DMS79 treated with DMSO at 0.1 percent for 48 hours (cell line): Measurements from ENCODE around the gene LCAT.
"Not testable (repeated sequence)": the region's sequence is repeated elsewhere in the genome, so short reads cannot be mapped to it uniquely, and the experiment has no call there.

ENCODE experiments used
- DNase-seq: peaks from one replicate; lab custom pipeline; 2025; lab: John Stamatoyannopoulos, UW

LCAT gene, protein sequence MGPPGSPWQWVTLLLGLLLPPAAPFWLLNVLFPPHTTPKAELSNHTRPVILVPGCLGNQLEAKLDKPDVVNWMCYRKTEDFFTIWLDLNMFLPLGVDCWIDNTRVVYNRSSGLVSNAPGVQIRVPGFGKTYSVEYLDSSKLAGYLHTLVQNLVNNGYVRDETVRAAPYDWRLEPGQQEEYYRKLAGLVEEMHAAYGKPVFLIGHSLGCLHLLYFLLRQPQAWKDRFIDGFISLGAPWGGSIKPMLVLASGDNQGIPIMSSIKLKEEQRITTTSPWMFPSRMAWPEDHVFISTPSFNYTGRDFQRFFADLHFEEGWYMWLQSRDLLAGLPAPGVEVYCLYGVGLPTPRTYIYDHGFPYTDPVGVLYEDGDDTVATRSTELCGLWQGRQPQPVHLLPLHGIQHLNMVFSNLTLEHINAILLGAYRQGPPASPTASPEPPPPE

GRCh38 chr16:67943619-67944504 is at the start of gene LCAT:
Gene LCAT, minus strand, starts transcription at chr16:67944120. Its CDS starts 19 bp downstream, at chr16:67944101.
- no peak for DNase-seq

DNA sequence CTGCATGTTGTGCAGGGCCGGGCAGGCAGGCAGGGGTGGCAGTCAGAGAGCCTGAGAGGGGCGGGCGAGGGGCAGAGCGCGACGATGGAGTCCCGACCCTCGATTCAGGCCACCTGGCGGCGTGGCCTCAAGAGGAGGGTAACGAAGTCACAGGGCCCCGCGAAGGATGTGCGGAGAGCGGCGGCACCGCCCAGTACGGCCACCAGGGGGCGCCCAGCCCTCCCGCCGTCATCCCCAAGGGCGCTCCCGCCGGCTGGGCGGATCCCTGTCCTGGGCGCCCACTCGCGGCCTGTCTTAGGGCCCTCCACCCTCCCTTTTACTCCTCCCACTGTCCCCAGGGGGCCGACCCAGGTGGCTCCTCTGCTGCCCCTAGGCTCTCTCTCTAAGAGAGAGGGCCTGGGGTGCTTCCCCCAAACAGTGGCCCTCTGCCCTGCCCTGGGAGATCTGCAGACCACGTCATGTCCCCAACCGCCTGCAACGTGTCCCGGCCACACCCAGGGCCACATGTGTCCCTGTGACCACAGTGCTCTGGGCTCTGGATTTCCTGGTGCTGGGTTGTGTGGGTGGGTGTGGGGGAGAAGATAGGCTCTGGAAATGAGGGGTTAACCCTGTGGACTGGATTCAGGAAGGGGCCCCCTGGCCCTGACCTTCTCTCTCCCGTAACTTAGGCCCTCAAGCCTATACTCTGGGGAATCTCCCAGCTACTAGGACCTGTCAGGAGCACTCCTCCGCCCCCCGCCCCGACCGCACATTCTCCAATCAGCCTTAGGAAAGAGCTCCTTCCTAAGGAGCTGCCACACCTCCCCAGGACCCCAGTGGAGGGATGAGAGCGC is 49.5 kb upstream of the LCAT start:
- DNase-seq, result no peak

GRCh38 chr16:67992661-67993206 is 48.8 kb upstream of the LCAT start:
- no peak for DNase-seq

DNA sequence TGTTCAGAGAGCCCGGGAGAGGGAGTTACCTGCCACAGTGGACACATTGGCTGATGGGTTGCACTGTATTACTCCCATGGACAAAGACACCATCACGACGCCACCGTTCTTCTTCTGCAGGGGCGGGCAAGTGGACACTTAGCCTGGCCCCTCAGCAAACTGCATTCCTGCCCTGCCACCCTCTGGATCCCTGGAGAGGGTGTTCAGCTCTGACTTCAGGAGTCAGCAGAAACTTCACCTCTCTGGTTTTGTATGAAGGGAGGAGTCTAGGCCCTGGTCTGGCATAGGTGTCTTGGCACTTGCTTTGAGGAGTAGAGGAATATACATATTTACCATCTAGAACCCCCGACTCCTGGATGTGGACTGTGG is 46.1 kb upstream of the LCAT start:
- DNase-seq, result no peak

GRCh38 chr16:67989322-67990017 is 45.5 kb upstream of the LCAT start:
- no peak for DNase-seq

- no peak for DNase-seq
These were observed 44.8 kb upstream of the LCAT start for GRCh38 chr16:67988675-67989074.

DNA sequence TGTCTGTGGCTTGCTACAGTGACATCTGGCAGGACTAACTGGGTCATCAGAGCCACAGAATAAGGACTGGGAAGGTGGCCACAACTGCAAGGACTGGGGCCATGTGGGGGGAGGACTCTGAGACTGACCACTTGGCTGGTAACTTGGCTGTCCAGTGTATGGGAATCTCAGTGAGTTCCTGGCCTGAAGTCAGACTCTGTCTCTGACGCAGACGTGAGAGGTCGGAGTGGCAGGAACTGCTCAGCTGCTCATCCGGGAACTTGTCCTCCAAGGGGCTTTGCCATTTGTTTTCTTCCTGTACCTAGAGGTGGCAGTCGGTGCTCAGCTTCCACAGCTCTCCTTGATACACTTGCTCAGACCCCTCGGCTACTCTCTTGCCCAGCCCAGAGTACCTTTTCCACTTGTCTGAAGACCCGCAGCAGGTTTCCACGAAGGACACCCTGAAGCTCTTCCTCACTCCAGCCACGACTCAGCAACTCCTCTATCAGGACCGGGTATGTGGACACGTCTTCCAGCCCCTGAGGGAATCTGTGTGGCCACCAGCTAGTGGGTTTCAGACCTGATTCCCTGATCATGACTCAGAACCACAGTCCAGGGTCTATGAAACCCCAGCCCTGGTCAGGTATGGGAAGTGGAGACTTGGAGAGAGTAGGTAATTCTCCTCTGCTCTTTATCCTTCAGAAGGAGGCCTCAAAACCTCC is 43.7 kb upstream of the LCAT start:
- no peak for DNase-seq

DNA sequence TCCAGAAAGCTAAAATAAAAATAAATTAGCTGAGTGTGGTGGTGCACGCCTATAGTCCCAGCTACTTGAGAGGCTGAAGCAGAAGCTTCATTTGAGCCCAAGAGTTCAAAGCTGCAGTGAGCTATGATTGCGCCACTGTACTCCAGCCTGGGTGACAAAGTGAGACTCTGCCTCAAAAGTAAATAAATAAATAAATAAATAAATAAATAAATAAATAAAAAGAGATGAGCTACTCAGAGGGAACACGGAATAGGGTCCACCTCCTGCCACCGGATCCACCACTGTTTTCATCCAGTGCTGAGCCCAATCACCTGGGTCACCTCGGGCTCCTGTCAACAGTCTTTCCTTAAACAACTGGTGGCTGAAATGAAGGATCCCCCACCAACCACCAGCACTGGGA is 43.0 kb upstream of the LCAT start:
- DNase-seq, result no peak

DNA sequence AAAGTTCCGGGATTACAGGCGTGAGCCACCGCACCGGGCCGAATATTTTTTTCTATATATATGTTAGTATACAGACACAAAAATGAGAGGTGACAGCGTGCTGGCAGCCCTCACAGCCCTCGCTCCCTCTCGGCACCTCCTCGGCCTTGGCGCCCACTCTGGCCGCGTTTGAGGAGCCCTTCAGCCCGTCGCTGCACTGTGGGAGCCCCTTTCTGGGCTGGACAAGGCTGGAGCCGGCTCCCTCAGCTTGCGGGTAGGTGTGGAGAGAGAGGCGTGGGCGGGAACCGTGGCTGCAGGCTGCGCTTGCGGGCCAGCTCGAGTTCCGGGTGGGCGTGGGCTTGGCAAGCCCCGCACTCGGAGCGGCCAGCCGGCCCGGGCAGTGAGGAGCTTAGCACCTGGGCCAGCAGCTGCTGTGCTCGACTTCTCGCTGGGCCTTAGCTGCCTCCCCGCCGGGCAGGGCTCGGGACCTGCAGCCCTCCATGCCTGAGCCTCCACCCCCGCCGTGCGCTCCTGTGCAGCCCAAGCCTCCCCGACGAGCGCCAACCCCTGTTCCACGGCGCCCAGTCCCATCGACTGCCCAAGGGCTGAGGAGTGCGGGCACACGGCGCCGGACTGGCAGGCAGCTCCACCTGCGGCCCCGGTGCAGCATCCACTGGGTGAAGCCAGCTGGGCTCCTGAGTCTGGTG is 38.2 kb upstream of the LCAT start:
- DNase-seq, result no peak

DNA sequence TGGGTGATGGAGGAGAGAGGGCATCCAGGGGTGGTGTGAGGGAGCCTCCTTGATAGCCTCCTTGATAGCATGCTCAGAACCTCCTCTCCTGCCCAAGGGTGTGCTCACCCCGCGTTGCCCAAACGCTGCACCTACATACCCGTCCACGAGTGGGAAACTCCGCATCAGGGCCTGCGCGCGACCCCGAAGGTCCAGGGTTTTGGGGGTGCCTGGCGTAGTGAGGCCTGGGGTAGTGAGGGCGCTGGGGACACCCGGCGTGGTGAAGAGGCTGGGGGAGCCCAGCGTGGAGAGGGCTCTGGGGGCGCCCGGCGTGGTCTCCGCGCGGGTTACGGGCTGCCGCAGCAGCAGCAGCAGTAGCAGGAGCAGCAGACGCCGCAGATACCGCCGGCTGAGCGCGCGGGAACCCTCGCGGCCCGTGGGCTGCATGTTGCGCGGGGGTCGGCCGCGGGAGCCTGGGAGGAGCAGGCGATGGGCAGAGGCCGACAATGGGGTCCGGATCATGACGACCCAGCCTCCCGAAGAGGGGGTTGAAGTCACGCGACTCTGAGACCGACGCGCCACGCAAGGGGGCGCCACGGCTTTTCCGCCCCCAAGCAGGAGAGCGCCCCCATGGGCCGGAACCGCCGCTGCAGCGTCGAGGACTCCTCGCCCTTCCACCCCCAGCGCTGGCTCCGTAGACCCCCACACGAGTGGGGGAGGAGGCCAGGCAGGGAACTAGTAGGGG is 36.2 kb upstream of the LCAT start, which contains the start of gene DPEP3:
Gene DPEP3 (minus strand): TSS at position 545 of the 724 bp plus-strand sequence. CDS start 119 bp downstream, at position 426.
- no peak for DNase-seq

- no peak for DNase-seq
These were observed 33.7 kb upstream of the LCAT start for GRCh38 chr16:67977469-67978227.

GRCh38 chr16:67977005-67977404 is 33.1 kb upstream of the LCAT start:
- no peak for DNase-seq

GRCh38 chr16:67976205-67976604 is 32.3 kb upstream of the LCAT start:
- no peak for DNase-seq

DNA sequence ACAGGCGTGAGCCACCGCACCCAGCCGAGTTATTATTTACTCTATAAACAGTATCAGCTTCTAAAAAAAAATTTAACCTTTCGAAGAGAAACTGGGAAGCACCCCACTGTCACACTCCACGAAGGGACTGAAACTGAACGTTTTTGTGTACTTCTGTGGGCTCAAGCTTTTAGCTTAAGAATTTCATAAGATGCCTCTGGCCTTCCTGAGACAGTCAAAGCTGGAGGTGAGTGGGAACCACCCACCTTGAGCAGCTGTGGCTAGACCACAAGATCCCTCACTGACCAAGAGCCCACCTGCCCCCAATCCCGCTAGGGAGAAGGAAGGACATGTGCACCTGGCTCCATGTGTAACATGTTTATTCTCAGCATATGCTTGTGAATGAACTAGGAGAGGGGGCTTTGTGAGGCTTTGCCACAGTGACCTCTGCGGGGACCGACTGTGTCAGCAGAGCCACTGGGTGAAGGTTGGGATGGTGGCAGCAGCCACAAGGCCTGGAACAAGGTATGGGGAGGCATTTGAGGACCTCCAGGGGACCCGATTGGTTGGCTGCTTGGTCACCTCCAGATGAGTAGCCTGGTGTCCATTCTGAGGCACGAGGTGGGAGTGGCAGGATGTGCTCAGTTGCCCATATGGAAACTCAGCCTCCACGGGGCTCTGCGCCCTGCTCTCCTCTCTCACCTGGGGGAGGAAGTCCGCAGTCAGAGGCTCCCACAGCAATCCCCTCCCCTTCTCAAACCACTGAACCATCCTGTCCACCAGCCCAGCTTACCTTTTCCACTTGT is 31.6 kb upstream of the LCAT start:
- DNase-seq, result no peak

DNA sequence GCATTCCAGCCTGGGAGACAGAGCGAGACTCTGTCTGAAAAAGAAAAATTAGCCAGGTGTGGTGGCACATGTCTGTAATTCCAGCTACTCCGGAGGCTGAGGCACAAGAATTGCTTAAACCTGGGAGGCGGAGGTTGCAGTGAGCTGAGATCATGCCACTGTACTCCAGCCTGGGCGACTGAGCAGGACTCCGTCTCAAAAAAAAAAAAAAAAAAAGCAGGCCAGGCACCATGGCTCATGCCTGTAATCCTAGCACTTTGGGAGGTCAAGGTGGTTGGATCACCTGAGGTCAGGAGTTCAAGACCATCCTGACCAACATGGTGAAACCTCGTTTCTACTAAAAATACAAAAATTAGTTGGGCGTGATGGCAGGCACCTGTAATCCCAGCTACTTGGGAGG is 28.4 kb upstream of the LCAT start:
- not testable (repeated sequence) for DNase-seq

DNA sequence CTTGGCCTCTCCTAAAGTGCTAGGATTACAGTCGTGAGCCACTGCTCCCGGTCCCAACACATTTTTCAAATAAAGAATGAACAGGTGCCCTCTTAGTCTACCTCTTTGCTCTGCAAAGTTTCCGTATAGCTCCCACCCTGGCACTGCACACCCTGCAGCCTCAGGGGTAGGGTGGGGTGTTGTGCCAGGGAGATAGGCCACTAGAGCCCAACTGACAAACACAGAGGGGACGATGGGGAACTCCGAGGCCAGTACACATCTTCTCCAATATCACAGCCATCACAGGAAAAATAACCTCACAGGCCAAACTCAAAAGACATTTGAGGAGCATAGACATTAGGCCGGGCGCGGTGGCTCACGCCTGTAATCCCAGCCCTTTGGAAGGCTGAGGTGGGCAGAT is 27.2 kb upstream of the LCAT start:
- no peak for DNase-seq

GRCh38 chr16:67969254-67970039 is 25.5 kb upstream of the LCAT start:
- no peak for DNase-seq
